Measurements from ENCODE around the gene NTN5. TPM values are rescaled to one million over a fixed set of nuclear protein-coding genes. Genes with fewer than 3 reads are reported as not detected.

Gene NTN5
- polyA plus RNA-seq, 1 experiment: 0.11 TPM

DNA sequence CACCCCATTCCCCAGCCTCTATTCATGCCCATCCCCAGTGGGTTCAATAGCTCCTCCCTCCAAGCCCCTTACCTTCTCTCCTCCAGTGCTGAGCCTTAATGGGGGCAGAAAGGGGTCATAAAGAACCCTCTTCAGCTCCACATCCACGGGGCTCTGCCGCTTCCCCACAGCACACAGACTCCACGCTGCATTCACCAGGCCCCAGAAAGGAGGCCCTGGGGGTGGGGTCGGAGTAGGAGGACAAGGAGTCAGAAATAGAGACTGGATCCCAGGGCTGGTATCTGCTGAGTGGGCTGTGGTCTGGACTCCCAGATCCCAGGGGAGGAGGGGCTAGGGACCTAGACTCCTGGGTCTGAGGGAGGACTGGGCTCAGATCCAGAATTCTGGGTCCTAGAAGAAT, 28.5 kb downstream of the NTN5 start:
- H3K36me3 ChIP-seq (ENCODE audit: control insufficient read depth, insufficient read depth, low read length): no peaks in the 10 kb centered on the region
- POLR2A ChIA-PET: no interaction called here
- CTCF ChIA-PET: interaction anchor here (0.7 to 3.5 kb wide), 4 partner anchors 31 to 151 kb away, joined by 3 to 20 read pairs (median 5); no protein-coding TSS in a partner anchor
- 0 out of 2 replicates have a peak, but pooled peaks cover 3% of the 10 kb centered on the region for H3K27me3 ChIP-seq (ENCODE audit: control insufficient read depth, insufficient read depth, low read length)
- no peak for TF ChIP-seq CTCF (IDR thresholded peaks at IDR 0.05; ENCODE audit: insufficient read depth, low read depth, low read length)
- H3K4me3 ChIP-seq (ENCODE audit: low read depth, low read length): no peak overlapping the region
- DNase-seq (ENCODE audit: low read depth): no peak

- Histone ChIP-seq H3K4me3 (ENCODE audit: low read depth, low read length) (no peak overlapping the region), H3K27me3 (ENCODE audit: control insufficient read depth, insufficient read depth, low read length) (peaks cover 4% of the 10 kb centered on the region; the same call in 1 of the 2 replicates), H3K36me3 (ENCODE audit: control insufficient read depth, insufficient read depth, low read length) (no peaks in the 10 kb centered on the region)
- ChIA-PET POLR2A (no interaction called here), CTCF (no interaction called here)
- DNase-seq (ENCODE audit: low read depth): no peak
- no peak for TF ChIP-seq CTCF (IDR thresholded peaks at IDR 0.05; ENCODE audit: insufficient read depth, low read depth, low read length)
These were observed 30.0 kb downstream of the NTN5 start for GRCh38 chr19:48642862-48643261.

- H3K4me3 ChIP-seq (ENCODE audit: low read depth, low read length): no peak overlapping the region
- H3K27me3 ChIP-seq (ENCODE audit: control insufficient read depth, insufficient read depth, low read length): peaks cover 4% of the 10 kb centered on the region; the same call in 1 of the 2 replicates
- ChIA-PET CTCF (no interaction called here), POLR2A (no interaction called here)
- no peak for TF ChIP-seq CTCF (IDR thresholded peaks at IDR 0.05; ENCODE audit: insufficient read depth, low read depth, low read length)
- H3K36me3 ChIP-seq (ENCODE audit: control insufficient read depth, insufficient read depth, low read length): no peaks in the 10 kb centered on the region
- no peak for DNase-seq (ENCODE audit: low read depth)
These were observed 31.0 kb downstream of the NTN5 start for GRCh38 chr19:48641850-48642249.

DNA sequence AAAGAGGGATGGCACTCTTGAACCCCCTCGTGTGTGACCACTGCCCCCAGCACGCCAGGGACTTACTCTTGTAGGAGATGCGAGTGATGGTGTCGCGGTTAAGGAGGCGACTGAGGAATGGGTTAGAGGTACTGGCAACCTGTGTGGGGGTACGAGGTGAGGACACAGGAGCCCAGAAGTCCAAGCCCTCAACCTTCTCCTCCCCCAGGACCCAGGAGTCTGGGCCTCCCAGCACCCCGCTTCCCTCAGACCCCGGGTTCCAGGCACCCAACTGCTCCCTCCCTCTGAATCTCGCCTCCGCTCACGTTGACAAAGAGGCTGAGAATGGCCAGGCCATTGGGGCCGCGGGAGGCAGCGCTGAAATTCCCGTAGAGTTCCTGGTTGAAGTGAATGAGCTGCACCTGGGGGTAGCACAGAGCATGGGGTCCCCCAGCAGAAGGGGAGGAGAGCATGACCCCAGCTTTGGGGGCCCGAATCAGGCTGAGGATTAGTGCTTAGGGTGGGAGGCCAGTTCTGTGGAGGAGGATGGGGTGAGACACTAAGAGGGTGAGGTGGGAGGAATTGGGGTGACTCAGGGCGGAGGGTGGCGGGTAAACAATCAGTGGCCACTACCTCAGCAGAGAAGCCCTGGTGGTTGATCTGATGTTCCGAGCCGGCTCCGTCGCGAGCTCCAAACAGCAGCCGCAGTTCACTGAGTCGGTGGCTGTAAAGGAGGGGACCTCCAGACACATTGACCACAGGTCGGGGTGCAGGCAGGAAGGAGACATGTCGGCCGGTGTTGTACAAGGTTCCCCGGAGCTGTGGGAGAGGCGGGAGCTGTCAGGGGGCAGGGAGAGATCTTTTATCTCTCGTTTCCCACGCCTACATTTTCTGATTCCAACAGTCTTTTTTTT, 33.1 kb downstream of the NTN5 start:
- ChIA-PET CTCF (interaction anchor here (0.6 kb wide), 1 partner anchor 16 kb away, joined by 3 read pairs; no protein-coding TSS in a partner anchor), POLR2A (no interaction called here)
- DNase-seq (ENCODE audit: low read depth): no peak
- H3K4me3 ChIP-seq (ENCODE audit: low read depth, low read length): no peak overlapping the region
- H3K36me3 ChIP-seq (ENCODE audit: control insufficient read depth, insufficient read depth, low read length): no peaks in the 10 kb centered on the region
- H3K27me3 ChIP-seq (ENCODE audit: control insufficient read depth, insufficient read depth, low read length): peaks cover 4% of the 10 kb centered on the region; the same call in 1 of the 2 replicates
- TF ChIP-seq CTCF (IDR thresholded peaks at IDR 0.05; ENCODE audit: insufficient read depth, low read depth, low read length): no peak

DNA sequence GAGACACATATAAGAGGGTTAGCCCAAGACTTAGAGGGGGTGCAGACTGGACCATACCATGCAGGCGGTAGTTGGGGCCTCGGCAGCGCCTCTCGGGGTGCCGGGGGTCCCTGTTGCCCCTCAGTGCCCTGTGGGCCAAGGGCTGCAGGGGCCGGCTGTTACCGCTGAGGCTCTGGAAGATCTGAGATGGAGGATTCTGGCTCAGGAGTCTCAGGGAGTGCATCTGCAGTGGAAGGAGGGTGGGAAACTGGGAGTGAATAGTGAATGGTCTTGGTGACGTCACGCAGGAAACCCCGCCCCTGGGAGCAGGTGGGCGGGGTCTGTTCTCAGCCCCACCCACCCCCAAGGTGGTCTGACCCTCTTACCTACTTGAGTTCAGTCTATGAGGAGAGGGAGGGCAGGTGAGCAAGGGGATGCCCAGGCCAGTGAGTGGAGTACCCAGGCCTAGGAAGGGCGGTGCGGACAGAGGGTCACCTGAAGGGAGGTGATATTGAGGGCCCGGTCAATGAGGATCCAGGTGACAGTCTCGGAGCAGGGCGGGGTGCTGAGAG, 33.9 kb downstream of the NTN5 start:
- no peak overlapping the region for H3K4me3 ChIP-seq (ENCODE audit: low read depth, low read length)
- H3K27me3 ChIP-seq (ENCODE audit: control insufficient read depth, insufficient read depth, low read length): peaks cover 4% of the 10 kb centered on the region; the same call in 1 of the 2 replicates
- no peaks in the 10 kb centered on the region for H3K36me3 ChIP-seq (ENCODE audit: control insufficient read depth, insufficient read depth, low read length)
- CTCF ChIA-PET: interaction anchor here (0.6 kb wide), 1 partner anchor 15 kb away, joined by 3 read pairs; no protein-coding TSS in a partner anchor
- POLR2A ChIA-PET: no interaction called here
- no peak for DNase-seq (ENCODE audit: low read depth)
- no peak for TF ChIP-seq CTCF (IDR thresholded peaks at IDR 0.05; ENCODE audit: insufficient read depth, low read depth, low read length)

Data from BJ (cell line).